Stimulated activated CD8-positive, alpha-beta memory T cell treated with anti-CD3 and anti-CD28 coated beads, Interleukin-4, amount 100 ng/mL, for 24 hours (primary cell): ENCODE results near the gene CASQ2.

Source experiments
- DNase-seq: peaks from one replicate; pipeline ENCODE4 v3.0.0-alpha.2; 2020; ENCODE audit warnings: low read depth

Gene CASQ2

DNA sequence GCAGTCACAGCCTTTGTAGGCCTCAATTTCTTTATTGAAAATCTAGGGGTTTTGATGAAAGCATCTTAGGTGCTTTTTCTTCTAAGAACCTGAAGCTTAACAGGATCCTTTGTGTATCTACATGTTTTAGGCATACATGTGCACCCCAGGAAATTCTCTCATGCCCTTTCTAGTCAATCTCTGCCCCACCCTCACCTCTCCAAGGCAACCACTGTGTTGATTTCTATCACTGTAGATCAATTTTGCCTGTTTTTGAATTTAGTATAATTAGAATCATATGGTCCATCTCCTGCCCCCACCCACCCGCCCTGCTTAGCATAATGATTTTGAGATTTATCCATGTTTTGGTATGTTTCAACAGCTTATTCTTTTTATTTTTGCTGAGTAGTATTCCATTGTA, 107.4 kb downstream of the CASQ2 start:
- no peak for DNase-seq

DNA sequence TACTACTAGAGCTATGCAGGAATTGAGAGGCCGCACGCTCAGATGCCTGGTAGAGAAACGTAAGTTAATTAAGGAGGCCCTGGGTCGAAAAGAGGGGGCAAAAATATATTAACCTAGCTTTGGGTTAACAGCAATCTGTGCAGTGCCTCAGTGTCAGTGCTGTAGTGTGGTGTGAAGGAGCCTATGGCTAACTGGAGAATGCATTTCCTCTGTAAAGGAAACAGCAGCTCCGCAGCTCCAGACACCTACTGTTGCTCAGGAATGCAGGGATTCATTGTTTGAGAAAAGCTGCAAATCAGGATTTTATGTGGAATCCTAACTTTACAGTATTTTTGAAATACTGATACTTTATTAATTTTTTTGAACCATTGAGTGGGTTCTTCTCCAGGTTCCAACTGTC, 108.4 kb downstream of the CASQ2 start:
- DNase-seq: no peak

DNA sequence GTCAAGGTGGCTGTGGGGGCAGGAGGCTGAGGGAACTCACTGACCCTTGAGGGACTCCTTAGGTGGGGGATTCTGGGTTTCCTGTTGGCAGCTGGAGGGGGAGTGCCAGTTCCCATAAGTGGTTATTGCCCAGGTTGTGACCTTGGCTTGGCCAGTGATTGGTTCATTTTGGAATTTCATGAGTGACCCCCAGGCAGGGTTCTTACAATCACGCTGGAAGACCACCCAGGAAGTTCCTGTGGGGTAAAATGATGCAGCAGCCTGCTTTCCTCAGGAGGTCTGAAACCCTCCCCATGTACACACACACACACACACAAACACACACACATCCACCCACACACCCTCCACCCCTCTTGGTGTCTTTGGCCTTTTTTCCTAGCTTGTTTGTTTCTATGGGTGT, 109.9 kb downstream of the CASQ2 start:
- DNase-seq: no peak

DNA sequence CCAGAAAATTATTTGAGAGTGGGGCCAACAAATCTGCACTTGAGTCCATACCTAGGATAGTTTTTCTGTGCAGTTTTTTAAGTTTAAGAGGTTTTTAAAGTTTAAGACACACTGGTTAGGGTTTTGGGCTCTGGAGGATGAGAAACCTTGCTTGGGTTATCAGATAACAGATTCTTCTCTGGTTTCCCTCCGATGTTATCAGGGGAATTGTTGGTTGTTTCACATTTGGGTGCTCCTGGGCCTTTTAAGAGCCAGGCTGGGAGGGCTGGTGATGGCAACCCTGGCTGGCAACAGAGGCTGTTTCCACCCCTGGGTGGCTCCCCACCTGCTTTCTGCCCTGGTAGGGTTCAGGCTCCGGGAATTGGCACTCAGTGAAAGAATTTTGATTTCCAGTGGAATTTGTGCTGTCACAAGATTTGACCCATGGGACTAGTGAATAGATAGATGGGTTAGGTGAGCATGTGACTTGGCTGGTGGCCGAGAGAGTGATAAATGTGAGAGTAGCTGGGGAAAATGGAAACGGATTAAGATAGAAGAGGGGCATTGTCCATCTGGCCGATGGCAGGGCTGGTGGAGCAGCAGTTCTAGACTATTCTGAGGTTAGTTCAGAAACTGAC, 111.9 kb downstream of the CASQ2 start:
- no peak for DNase-seq

- DNase-seq: no peak
These were observed 112.6 kb downstream of the CASQ2 start for GRCh38 chr1:115655916-115656315.

- no peak for DNase-seq
These were observed 113.2 kb downstream of the CASQ2 start for GRCh38 chr1:115655306-115655663.

DNA sequence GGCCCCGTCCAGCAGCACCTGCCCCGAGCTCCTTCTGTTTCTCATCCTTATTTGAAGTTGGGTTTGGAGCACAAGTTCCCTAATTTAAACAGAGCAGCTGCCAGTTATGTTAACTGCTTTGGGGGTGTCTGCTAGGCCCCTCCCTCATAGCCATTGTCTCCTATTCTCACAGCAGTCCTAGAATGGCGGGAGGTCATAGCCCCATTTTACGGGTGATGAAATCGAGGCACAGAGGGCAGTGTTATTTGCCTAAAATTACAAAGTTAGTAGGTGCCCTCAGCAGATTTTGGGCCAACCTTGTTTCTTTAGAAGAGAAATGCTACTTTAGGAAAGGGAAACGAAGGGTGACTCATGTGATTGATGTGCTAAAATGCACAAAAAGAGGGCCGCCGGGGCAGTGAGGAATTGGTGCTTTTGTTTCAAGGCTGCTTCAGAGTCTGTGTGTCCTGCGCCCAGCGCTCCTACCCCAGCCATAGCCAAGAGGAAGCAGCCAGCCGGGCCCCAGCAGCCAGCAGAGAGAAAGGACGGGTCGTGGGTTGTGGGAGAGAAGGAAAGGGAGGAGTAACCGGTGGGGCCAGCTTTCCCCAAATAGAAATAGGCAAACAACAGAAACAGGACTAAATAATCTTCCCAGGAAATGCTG, 113.7 kb downstream of the CASQ2 start:
- no peak for DNase-seq

GRCh38 chr1:115654125-115654524, 114.4 kb downstream of the CASQ2 start:
- no peak for DNase-seq

DNA sequence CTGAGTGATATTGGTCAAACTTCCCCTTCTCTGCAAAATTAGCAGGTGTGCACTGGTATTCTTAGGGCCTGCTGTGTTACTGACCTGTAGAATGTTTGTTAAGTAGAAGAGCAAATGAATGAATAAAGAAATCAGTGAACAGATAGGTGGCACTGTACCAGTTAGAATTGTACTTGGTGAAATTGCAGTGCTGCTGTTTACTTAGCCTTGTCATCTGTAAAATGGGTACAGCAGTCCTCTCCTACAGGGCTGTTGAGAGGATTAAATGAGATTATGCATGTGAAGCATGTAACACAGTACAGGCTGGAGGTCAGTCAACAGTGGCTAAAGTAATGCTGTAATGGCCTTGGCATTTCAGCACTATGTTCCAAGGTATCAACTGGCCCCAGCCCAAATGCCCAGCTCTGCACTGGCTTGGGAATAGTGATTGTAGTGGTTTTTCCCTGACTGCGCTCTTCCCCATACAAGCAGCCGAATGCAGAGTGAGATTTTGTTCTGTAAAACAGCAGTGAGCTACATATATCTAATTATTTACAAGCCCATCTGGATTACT, 116.2 kb downstream of the CASQ2 start:
- DNase-seq: no peak

DNA sequence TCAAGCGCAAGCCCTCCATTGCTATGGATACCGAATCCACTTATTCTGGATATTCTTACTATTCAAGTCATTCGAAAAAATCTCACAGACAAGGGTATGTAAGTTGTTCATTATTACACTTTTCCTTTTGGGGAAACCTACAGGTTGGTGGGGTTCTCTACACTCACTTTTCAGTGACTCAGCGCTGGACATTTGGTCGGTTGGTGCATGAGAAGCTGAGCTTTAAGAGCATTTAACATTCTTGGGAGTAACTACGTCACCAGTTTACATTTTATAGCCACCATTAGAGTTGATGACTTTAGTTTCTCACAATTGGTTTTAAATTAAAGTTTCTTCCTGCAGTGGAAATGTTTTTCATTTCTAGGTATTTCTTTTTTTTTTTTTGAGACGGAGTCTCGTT, 117.1 kb downstream of the CASQ2 start:
- DNase-seq: no peak

GRCh38 chr1:115650961-115651360, 117.6 kb downstream of the CASQ2 start:
- no peak for DNase-seq
